ENCODE measurements around the gene HBP1.
A peak's percentile ranks its signal among the peaks of the same experiment; 100 is the strongest.

Gene HBP1

DNA sequence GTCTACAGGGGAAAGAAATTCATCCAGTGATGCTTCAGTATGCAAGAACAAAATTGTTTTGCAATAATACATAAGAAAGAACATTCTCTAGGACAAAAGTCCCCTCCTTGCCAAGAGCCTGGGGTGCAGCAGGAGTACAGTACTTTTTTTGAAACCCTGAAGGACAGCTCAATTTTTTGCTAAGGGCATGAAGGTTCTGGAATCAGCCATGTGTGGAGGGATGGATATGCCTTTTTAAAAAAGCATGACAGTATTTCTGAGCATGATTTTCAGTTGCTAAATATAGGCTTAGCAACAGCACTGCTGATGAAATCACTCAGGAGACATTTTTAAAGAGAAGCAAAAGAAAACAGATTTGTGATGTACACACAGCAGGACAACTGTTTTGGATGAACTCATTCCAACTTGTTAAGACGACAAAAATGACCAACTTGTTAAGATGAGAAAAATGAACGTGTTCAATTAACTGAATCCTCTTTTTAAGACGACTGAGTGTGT is 39.3 kb downstream of the HBP1 start:
- TF ChIP-seq, protein P1, sequence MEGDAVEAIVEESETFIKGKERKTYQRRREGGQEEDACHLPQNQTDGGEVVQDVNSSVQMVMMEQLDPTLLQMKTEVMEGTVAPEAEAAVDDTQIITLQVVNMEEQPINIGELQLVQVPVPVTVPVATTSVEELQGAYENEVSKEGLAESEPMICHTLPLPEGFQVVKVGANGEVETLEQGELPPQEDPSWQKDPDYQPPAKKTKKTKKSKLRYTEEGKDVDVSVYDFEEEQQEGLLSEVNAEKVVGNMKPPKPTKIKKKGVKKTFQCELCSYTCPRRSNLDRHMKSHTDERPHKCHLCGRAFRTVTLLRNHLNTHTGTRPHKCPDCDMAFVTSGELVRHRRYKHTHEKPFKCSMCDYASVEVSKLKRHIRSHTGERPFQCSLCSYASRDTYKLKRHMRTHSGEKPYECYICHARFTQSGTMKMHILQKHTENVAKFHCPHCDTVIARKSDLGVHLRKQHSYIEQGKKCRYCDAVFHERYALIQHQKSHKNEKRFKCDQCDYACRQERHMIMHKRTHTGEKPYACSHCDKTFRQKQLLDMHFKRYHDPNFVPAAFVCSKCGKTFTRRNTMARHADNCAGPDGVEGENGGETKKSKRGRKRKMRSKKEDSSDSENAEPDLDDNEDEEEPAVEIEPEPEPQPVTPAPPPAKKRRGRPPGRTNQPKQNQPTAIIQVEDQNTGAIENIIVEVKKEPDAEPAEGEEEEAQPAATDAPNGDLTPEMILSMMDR (conservative IDR thresholded peaks at IDR 0.05) = no peak
- no peak overlapping the region for H3K27ac ChIP-seq

DNA sequence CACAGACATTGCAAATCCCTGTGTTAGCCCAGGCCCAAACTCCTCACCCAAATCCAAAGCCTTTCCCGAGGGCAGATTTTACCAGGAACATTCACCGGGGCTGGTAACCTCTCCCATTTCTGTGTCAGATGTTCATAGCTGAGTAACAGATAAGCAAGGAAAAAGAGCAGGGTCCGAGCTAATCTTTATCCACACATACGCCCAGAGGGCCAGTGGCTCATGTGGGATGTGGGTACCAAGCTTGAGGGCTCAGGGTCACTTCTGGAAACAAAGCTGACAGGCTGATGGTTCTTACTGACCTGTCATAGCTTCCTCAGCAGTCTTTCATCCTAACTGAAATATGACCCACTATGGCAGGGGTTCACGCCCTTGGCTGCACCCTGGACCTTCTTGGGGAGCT is 39.8 kb downstream of the HBP1 start:
- TF ChIP-seq, protein P1 (conservative IDR thresholded peaks at IDR 0.05) = no peak
- H3K27ac ChIP-seq = peak overlapping the region; percentile 76

DNA sequence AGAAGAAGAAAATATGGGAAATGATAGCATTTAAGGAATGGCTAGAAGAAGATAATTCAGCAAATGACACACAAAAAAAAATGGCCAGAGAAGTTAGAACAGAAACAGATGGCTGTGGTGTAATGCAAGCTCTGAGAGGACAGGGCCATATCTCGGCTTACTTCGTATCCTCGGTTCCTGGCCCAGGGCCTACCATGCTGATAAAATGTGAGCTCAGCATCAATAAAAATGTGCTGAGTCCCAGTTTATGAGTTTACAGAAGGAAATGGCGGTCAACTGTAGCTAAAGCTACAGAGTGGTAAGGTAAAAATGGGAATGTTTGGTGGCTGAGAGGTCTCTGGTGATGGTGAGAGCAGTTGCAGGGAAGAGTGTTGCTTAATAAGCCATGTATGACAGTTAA is 40.8 kb downstream of the HBP1 start:
- TF ChIP-seq, protein P1 (conservative IDR thresholded peaks at IDR 0.05) = no peak

DNA sequence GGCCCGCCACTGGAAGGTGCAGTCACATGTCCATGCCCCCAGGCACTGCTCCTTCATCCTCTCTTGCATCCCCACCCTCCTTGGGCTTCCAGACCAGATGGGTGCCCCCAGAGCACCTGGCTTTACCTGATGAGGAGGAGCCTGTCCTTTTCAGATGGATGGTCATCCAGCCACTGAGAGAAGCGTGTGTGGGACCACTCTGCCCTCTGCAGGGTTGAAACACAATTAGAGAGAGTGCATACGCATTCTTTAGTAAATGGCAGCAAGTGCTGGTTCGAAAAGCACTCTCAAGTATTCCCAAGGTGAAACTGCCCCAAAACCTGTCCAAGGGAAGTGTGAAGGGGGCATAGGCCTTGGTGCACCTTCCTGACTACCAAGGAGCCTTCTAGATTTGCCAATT is 41.6 kb downstream of the HBP1 start:
- TF ChIP-seq, protein P1 (conservative IDR thresholded peaks at IDR 0.05) = no peak
- H3K27ac ChIP-seq = peak overlapping the region; percentile 76

More for the DNA sequence above, 40.8 kb downstream of the HBP1 start:
- peak overlapping the region; percentile 76 for H3K27ac ChIP-seq

DNA sequence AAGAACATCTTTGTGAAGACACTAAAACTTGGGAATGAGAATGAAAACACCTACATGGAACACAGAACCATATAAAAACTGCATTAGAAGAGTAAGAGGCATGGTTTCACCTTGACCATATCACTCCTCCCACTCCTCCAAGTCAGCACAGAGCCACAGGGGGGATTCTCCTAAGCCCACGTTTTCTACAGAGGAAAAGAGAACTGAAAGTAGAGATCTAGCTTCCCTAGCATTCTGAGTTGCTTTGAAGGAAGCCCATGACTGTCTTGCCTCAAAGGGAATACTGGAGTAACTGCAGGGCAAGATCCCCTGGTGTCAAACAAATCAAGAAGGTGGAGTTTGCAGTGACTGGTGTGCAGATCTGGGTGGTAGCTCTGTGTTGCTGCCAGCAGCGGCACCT is 43.9 kb downstream of the HBP1 start:
- TF ChIP-seq, protein P1 (conservative IDR thresholded peaks at IDR 0.05) = no peak
- no peak overlapping the region for H3K27ac ChIP-seq

DNA sequence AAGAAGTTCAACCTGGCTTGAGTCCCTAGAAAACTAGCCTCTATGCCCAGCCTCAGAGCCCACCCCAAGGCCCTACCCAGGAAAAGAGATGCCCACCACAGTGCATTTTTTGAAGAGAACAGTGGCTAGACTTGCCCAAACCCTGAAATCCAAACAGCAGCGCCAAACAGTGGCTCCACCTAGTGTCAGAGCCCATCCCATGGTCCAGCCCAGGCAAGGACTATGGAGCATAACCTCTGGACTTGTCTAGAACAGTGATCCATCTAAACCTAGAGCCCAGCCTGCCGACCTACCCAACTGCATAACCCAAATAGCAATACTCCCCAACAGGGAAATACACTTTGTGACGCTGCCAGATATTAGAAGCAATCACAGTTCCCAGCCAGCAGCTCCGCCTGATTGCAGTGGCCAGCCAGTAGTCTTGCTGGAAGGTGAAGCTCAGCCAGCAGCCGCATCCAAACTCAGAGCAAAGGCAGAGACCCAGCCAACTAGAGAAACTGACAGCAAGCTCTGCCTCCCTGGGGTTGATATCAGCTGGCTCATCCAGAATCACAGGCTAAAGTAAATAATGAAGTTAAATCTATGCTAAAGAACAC is 44.5 kb downstream of the HBP1 start:
- TF ChIP-seq, protein P1 (conservative IDR thresholded peaks at IDR 0.05) = no peak
- no peak overlapping the region for H3K27ac ChIP-seq

DNA sequence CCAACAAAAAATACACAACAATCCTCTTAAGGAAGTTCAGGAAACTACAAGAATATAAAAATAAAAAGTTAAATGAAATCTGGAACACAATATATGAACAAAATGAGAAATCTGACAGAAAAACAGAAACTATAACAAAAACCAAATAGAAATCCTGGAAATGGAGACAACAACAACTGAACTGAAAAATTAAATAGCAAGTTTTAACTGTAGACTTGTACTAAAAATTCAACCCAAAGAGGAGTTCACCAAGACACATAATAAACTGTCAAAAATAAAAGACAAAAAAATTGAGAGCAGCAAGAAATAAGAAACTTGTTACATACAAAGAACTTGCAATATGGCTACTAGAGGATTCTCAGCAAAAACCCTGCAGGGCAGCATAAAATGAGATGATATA is 45.1 kb downstream of the HBP1 start:
- TF ChIP-seq, protein P1 (conservative IDR thresholded peaks at IDR 0.05) = no peak

More for the DNA sequence above, 45.1 kb downstream of the HBP1 start:
- H3K27ac ChIP-seq = no peak overlapping the region
